T1000 (cell line): ENCODE data around the gene FAM72C.
"Not testable (repeated sequence)": the region's sequence is repeated elsewhere in the genome, so short reads cannot be mapped to it uniquely, and the experiment has no call there.

Experiments
- DNase-seq: peaks from one replicate; lab custom pipeline; 2025; ENCODE audit warnings: mixed read lengths; lab: John Stamatoyannopoulos, UW

The FAM72C gene

DNA sequence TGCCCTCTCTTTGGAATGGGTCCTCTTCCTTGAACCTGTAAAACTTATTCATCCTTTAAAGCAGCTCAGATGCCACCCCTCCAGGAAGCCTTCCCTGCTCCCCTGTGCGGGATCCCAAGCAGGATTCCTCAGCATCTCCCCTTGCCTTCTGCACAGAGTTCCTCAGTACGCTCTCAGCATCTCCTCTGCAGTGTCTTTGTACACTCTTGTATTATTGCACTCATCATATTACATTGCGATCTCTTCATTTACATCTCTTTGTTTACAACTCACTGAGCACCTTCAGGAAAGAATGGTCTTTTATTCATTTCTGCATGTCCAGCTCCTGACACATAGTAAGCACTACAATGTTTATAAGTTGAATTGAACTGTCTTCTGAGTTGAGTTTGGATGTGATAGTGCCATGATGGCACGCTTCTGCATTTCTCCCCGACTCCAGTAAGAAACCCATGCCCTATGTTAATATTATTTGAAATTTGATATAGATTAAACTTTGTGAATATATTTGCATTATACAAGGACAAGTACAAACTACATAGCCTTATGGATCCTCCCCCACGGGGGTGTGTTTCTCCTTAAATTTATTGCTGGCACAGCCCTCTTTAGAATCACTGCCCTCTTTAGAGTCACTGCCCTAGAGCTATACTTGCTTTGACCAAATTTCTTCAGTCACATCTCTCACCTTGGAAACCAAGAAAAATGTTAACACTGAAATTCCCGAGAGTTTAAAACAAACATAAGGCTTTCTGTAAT, 13.1 kb upstream of the FAM72C start:
- not testable (repeated sequence) for DNase-seq

DNA sequence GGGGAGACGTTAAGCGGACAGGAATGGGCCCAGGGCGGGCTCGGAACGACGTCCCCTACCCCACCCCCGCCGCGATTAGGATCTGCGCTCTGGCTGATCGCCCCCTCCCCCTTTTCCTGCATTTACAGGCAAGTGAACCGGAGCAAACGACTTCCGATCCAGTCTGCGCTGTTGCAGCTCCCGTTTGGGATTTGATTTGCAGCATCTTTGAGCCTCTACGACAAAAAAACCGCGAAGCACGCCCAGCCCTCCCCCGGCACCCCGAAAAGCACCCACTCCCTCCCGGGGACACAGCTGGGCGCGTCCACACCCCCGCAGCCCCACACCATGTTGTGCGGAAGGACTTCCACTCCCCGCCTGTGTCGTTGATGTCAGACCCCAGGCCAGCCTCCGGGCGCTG, 2.6 kb upstream of the FAM72C start:
- DNase-seq: not testable (repeated sequence)

DNA sequence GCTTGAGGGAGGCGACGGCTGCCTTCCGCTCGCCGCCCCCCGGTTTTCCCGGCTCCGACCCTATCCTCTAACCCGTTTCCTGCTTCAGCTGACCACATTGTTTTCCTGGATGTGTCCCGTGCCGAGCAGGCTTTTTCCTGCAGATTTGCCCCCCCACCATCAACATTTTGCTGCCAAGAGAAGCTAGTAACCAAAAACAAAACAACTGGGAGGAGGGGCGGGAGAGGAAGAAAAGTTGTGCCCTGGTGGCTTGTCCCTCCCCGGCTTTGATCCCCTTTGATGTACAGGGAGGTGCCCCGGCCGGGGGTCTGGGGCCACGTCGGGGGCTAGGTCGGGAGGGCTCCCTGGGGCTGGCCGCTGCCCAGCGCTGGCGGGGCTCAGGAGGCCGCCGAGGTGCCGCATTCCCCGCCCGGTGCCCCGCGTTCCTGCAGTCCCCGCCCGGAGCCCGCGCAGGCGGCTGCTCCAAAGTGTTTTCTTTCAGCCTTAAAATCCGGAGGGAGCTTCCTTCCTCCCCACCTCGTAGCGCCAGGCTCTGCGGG, 2.2 kb upstream of the FAM72C start:
- DNase-seq: not testable (repeated sequence)

DNA sequence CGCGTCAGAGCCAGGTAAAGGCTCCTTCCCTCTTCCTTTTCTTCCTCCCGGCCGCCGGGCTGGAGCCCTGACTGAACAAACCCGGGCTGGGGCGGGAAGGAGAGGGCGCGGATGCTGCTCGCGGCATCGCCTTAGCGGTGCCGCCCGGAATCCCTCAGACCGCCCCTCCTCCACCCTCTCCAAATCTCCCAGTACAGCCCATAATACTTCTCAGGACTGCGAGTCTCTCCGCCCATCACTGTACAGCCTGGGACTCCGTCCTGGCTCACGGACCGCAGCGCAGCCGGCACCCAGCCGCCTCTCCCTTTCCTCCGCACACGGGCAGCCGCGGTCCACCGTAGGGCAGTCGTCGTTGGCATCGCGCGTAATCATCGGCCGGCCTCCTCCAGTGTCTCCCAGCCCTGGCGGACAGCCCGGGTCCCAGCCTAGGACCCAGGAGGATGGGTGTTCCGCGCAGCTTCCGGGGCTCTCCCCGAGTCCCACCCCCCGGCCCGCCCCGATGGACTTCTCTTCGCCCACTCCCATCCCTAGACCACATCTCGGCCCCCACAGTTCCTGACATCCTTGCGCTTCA, 1.1 kb upstream of the FAM72C start:
- DNase-seq: not testable (repeated sequence)

DNA sequence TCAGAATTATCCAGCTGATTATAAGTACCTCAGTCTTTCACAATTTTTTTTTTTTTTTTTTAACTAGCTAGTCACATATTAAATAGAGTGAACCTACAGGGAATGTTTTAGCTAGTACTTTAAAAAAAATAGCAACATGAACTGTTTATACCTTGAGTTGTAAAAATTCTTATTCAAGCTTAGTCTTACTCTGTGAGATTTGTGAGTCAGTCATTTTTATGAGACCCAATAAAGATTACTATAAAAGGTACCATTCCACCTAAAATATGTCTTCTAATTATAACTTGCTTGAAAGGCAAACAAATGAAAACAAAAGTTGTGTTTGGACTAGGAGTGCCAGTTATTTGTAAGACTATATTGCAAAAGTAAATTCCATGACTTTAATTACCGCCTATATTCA, 5.9 kb downstream of the FAM72C start:
- not testable (repeated sequence) for DNase-seq

DNA sequence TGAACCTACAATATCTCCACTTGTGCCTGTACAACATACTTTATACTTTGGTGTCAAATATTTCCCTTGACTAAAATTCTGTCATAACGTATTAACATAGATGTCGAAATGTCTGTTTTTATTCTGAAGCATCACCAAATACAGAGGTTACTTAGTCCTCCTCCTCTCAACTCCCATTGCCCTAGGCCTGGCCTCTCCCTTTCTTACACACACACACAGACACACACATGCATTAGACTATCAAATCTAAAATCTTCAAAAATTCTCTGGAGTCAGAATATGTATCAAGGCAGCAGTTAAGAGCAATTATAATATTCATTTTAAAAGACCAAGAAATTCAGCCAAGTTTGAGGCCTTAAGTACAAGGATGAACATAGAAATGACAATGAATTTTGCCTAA, 7.5 kb downstream of the FAM72C start:
- DNase-seq: not testable (repeated sequence)

- not testable (repeated sequence) for DNase-seq
Measured at GRCh38 chr1:143955930-143956329, 15.9 kb downstream of the FAM72C start.

DNA sequence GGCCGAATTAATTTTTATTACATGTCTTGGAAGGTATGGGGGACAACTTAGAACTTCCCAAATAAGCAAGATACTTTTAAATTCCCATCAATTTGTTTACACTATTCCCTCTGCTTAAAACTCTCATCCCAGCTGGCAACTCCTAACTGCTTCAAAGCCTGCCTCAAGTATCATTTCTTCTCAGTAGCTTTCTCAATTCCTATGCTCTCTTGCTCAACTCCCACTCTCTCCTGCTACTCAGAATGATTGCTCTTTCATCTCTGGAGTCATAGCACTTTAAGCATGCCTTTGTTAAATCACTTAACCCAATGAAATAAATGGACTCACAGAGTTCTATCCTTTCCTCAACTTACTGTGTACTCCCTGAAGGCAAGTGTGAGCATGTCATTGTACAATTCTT, 18.9 kb downstream of the FAM72C start:
- not testable (repeated sequence) for DNase-seq

GRCh38 chr1:143951485-143952391, 20.0 kb downstream of the FAM72C start:
- not testable (repeated sequence) for DNase-seq

- DNase-seq: not testable (repeated sequence)
Measured at GRCh38 chr1:143947749-143948148, 24.0 kb downstream of the FAM72C start.

- DNase-seq: not testable (repeated sequence)
Measured at GRCh38 chr1:143945253-143945652, 26.5 kb downstream of the FAM72C start.

- not testable (repeated sequence) for DNase-seq
Measured at GRCh38 chr1:143944576-143945240, 27.1 kb downstream of the FAM72C start.

- not testable (repeated sequence) for DNase-seq
Measured at GRCh38 chr1:143943319-143943978, 28.3 kb downstream of the FAM72C start.

- DNase-seq: not testable (repeated sequence)
Measured at GRCh38 chr1:143942238-143942860, 29.4 kb downstream of the FAM72C start.

GRCh38 chr1:143939666-143940065, 32.1 kb downstream of the FAM72C start:
- not testable (repeated sequence) for DNase-seq

GRCh38 chr1:143938922-143939321, 32.9 kb downstream of the FAM72C start:
- not testable (repeated sequence) for DNase-seq

- peak; percentile 6 for DNase-seq
Measured at GRCh38 chr1:143936457-143937115, 35.2 kb downstream of the FAM72C start.

DNA sequence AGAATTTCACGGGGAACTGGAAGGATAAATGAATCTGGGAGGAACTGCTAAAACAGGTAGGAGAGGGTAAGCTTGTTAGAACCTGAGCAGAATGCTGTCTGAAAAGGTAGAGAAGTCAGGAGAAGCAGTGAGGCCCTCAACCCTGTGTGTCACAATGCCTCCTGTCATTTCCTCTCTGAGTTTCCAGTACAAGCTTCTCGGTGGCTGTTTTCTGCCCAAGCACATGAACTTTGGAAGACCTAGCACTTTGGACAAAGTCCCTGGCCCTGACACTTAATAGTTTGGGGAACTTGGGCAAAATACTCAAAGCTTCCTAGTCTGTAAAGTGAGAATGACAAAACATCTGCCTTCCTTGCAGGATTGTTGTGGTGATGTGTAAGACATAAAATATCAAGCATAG, 52.7 kb downstream of the FAM72C start:
- DNase-seq: not testable (repeated sequence)

- DNase-seq: not testable (repeated sequence)
Measured at GRCh38 chr1:143918552-143918951, 53.2 kb downstream of the FAM72C start.

DNA sequence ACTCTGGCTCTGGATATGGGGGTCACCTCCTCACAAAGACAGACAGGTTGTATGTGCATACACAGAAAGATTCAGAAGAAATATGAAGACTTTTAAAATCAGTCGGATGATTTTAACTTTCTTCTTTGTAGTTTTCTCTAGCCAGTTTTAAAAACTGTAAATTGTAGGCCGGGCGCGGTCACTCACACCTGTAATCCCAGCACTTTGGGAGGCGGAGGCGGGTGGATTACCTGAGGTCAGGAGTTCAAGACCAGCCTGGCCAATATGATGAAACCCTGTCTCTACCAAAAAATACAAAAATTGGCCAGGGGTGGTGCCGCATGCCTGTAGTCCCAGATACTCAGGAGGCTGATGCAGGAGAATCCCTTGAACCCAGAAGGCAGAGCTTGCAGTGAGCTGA, 58.1 kb downstream of the FAM72C start:
- not testable (repeated sequence) for DNase-seq
